ENCODE measurements around the gene DLX1. TPM values are rescaled to one million over a fixed set of nuclear protein-coding genes. Genes with fewer than 3 reads are reported as not detected.

DLX1 gene
- total RNA-seq, 4 donors from 2014 or later = 0.19 to 1.6 (median 0.44) TPM; not detected in 1

DNA sequence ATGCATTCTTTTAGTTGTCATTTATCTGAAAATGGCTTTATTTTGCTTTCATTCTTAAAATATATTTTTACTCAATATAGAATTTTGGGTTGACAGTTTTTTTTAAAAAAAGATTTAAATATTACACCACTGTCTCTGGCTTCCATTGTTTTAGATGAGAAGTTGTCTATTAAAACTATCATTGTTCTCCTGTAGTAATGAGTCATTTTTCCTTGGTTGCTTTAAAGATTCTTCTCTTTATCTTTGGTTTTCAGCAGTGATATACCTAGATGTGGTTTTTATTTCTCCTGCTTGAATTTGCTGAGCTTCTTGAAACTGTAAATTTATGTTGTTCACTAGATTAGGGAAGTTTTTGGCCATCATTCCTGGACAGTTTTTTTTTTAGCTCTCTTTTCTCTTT, 44.1 kb downstream of the DLX1 start:
- H3K27ac ChIP-seq = no peak overlapping the region
- H3K4me3 ChIP-seq = no peak overlapping the region
- TF ChIP-seq EP300 (IDR thresholded peaks at IDR 0.05) = no peak
- TF ChIP-seq POLR2AphosphoS5 (IDR thresholded peaks at IDR 0.05) = no peak
- TF ChIP-seq POLR2A (IDR thresholded peaks at IDR 0.05) = no peak
- TF ChIP-seq, protein P1, sequence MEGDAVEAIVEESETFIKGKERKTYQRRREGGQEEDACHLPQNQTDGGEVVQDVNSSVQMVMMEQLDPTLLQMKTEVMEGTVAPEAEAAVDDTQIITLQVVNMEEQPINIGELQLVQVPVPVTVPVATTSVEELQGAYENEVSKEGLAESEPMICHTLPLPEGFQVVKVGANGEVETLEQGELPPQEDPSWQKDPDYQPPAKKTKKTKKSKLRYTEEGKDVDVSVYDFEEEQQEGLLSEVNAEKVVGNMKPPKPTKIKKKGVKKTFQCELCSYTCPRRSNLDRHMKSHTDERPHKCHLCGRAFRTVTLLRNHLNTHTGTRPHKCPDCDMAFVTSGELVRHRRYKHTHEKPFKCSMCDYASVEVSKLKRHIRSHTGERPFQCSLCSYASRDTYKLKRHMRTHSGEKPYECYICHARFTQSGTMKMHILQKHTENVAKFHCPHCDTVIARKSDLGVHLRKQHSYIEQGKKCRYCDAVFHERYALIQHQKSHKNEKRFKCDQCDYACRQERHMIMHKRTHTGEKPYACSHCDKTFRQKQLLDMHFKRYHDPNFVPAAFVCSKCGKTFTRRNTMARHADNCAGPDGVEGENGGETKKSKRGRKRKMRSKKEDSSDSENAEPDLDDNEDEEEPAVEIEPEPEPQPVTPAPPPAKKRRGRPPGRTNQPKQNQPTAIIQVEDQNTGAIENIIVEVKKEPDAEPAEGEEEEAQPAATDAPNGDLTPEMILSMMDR (IDR thresholded peaks at IDR 0.05) = no peak
- no peaks in the 10 kb centered on the region for H3K27me3 ChIP-seq
- no peak for DNase-seq (ENCODE audit: low spot score in 2 of 2)
- H3K4me1 ChIP-seq = no peaks in the 10 kb centered on the region
- H3K36me3 ChIP-seq = no peaks in the 10 kb centered on the region
- no peaks in the 10 kb centered on the region for H3K9me3 ChIP-seq

DNA sequence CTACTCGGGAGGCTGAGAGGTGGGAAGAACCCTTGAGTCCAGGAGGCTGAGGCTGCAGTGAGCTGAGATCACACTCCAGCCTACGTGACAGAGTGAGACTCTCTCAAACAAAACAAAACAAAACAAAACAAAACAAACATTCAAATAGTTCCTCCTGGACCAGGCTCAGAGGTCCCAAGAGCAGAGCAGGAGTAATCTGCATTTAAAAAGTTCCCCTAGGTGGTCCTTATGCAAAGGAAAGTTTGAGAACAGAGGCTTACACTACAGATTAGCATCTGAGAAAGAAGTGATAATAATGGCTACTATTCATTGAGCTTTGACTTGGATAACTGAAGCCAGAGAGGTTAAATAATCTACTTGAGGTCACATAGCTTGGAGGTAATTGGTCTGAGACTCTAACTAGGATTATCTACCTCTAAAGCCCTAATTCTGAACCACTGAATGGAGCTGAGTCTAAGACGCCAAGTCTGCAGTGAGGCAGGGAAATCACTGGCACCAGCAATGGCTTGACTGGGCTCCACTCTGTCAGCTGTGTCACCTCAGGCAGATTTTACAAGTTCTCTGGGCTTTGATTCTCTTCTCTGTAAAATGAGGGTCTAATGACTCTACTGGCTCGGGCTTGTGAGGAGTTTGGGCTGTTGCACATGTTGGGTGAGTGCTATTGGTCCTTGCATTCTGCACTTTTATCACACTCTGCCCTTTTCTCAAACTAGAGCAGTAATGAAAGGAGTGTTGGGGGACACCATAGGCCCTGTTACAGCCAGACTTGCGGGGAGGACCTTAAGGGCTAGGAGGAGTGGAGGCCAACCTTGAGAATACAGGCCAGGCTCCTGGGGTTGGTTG, 46.6 kb downstream of the DLX1 start:
- WGBS = 87% methylated on average over 5 of the region's 5 CpGs
- TF ChIP-seq, protein P1 (IDR thresholded peaks at IDR 0.05) = no peak
- TF ChIP-seq POLR2A (IDR thresholded peaks at IDR 0.05) = no peak
- TF ChIP-seq POLR2AphosphoS5 (IDR thresholded peaks at IDR 0.05) = no peak
- no peak for TF ChIP-seq EP300 (IDR thresholded peaks at IDR 0.05)

DNA sequence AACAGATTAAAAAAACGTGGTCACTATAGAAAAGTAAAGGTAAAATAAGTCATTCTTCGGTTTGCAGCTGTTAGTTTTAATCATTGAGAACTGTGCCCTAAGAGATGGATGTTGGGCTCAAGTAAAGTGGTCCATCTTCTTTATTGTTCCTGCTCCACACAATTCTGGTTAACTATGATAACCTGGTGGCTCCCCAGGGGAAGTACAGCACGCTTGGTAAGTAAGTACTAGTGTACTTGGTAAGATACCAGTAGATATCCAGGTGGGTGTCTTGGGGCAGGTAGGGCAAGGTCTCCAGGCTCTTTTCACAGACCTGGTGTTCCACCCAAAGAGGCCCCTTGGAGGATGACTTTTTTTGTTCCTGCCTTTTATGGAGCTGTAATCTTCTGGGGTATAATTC, 49.0 kb downstream of the DLX1 start:
- TF ChIP-seq POLR2A (IDR thresholded peaks at IDR 0.05) (no peak), POLR2AphosphoS5 (IDR thresholded peaks at IDR 0.05) (no peak), EP300 (IDR thresholded peaks at IDR 0.05) (no peak)
- TF ChIP-seq, protein P1 (IDR thresholded peaks at IDR 0.05) = no peak
- no peaks in the 10 kb centered on the region for H3K36me3 ChIP-seq
- H3K4me3 ChIP-seq = no peak overlapping the region
- no peak for DNase-seq (ENCODE audit: low spot score in 2 of 2)
- no peak overlapping the region for H3K27ac ChIP-seq
- H3K4me1 ChIP-seq = no peaks in the 10 kb centered on the region
- H3K9me3 ChIP-seq = no peaks in the 10 kb centered on the region
- 79% methylated on average over 3 of the region's 3 CpGs for WGBS
- peaks cover 3% of the 10 kb centered on the region for H3K27me3 ChIP-seq

More for the DNA sequence above, 46.6 kb downstream of the DLX1 start:
- no peak overlapping the region for H3K27ac ChIP-seq
- H3K4me1 ChIP-seq = no peaks in the 10 kb centered on the region
- H3K36me3 ChIP-seq = no peaks in the 10 kb centered on the region
- no peaks in the 10 kb centered on the region for H3K9me3 ChIP-seq
- no peak for DNase-seq (ENCODE audit: low spot score in 2 of 2)
- no peaks in the 10 kb centered on the region for H3K27me3 ChIP-seq
- H3K4me3 ChIP-seq = no peak overlapping the region

DNA sequence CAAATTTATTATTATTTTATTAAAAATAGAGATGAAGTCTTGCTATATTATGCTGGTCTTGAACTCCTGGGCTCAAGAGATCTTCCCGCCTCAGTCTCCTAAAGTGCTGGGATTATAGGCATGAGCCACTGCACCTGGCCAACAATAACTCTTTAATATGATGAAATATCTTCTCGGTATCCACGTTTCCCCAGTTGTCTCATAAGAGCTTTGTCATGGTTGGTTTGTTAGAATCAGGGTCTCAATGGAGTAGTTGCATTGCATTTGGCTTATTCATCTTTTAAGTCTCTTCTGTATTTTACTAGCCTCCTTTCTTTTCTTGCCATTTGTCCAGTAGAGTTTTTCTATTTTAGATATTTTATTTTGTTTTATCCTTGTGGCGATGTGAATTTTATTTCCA, 50.1 kb downstream of the DLX1 start:
- DNase-seq (ENCODE audit: low spot score in 2 of 2) = no peak
- Histone ChIP-seq H3K36me3 (no peaks in the 10 kb centered on the region), H3K27me3 (peaks cover 3% of the 10 kb centered on the region), H3K4me3 (no peak overlapping the region), H3K27ac (no peak overlapping the region), H3K4me1 (no peaks in the 10 kb centered on the region), H3K9me3 (no peaks in the 10 kb centered on the region)
- 87% methylated on average over 4 of the region's 4 CpGs for WGBS
- TF ChIP-seq POLR2A (IDR thresholded peaks at IDR 0.05) (no peak), POLR2AphosphoS5 (IDR thresholded peaks at IDR 0.05) (no peak), EP300 (IDR thresholded peaks at IDR 0.05) (no peak)
- TF ChIP-seq, protein P1 (IDR thresholded peaks at IDR 0.05) = no peak

DNA sequence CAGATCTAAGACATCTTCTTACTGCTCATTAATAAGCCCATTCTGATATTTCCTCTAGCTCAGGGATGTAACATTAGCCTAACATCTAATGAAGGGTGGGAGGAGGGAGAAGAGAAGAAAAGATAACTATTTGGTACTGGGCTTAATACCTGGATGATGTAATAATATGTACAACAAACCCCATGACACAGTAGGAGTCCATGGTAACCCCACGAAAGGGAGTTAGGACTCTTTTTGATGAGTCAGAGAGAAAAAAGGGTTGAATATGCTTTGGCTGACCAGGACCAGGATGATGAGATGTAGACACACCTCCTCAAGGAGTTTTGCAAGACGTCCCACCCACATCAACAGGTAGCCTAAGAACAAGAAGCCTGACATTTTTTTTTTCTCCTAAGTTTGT, 51.8 kb downstream of the DLX1 start:
- WGBS = 76% methylated on average over 2 of the region's 2 CpGs
- TF ChIP-seq, protein P1 (IDR thresholded peaks at IDR 0.05) = no peak
- no peak for TF ChIP-seq POLR2AphosphoS5 (IDR thresholded peaks at IDR 0.05)
- no peak for TF ChIP-seq EP300 (IDR thresholded peaks at IDR 0.05)
- no peak for TF ChIP-seq POLR2A (IDR thresholded peaks at IDR 0.05)
- H3K4me3 ChIP-seq = no peak overlapping the region
- no peaks in the 10 kb centered on the region for H3K4me1 ChIP-seq
- no peak overlapping the region for H3K27ac ChIP-seq
- H3K36me3 ChIP-seq = no peaks in the 10 kb centered on the region
- no peak for DNase-seq (ENCODE audit: low spot score in 2 of 2)
- H3K27me3 ChIP-seq = peaks cover 3% of the 10 kb centered on the region
- no peaks in the 10 kb centered on the region for H3K9me3 ChIP-seq
